GM12878 (cell line): Measurements from ENCODE around the gene INO80E. TPM values are rescaled to one million over a fixed set of nuclear protein-coding genes. Genes with fewer than 3 reads are reported as not detected.

Experiments
- ATAC-seq: fragments of 200-7000 bp; cut with Tn5 transposase; 3 replicates; pipeline ENCODE4 v1.9.1; 2020; ENCODE audit warnings: mild to moderate bottlenecking, moderate library complexity
- BruUV-seq: library from RNA; stranded (reverse); fragments of 400-500 nt; replicated peaks from 2 replicates; lab custom pipeline; 2021; lab: Mats Ljungman, UMichigan
- CTCF ChIA-PET: fragments of 300-600 bp; sonication (Branson Sonifier 250); formaldehyde crosslinking; extraction: SDS; loops from one replicate; lab custom pipeline; 2021; ENCODE audit warnings: inconsistent platforms; lab: Yijun Ruan, JAX
- POLR2A ChIA-PET: fragments of 350-600 bp; formaldehyde crosslinking; extraction: SDS; loops from one replicate; lab custom pipeline; 2021; ENCODE audit warnings: inconsistent platforms; lab: Charles Lee
- RAD21 ChIA-PET: fragments of 300-600 bp; sonication (Branson Sonifier 250); formaldehyde crosslinking; loops from one replicate; lab custom pipeline; 2023; ENCODE audit warnings: antibody characterized with exemption; ENCODE audit not compliant: unreplicated experiment; lab: Charles Lee
- SMC1A ChIA-PET: fragments of 300-600 bp; sonication (Branson Sonifier 250); formaldehyde crosslinking; loops from one replicate; lab custom pipeline; 2023; ENCODE audit not compliant: unreplicated experiment, uncharacterized antibody; lab: Charles Lee
- DNase-seq: peaks from one replicate; pipeline ENCODE4 v3.0.0-alpha.2; 2011; ENCODE audit warnings: low read depth, low spot score
- FAIRE-seq: peaks from 3 replicates; lab custom pipeline; 2011; peaks lifted over from hg19 to GRCh38; lab: Jason Lieb, UNC
- H2AFZ ChIP-seq: 2 replicates; pipeline ENCODE4 v1.6.0; 2011; ENCODE audit warnings: low read depth, low read length, control low read depth; ENCODE audit not compliant: control insufficient read depth
- H3K27ac ChIP-seq: 2 replicates; pipeline ENCODE4 v1.5.1; 2011; ENCODE audit warnings: control low read depth; ENCODE audit not compliant: control insufficient read depth, insufficient read depth
- H3K27me3 ChIP-seq, 2 experiments: replicated peaks in 1 of 2; 2 replicates each; pipeline versions ENCODE4 v1.6.0 to v1.6.1; 2011; ENCODE audit warnings: low read length in 1 of 2; ENCODE audit not compliant: control insufficient read depth in 2 of 2, insufficient read depth in 2 of 2
- H3K36me3 ChIP-seq, 2 experiments: 2 replicates each; pipeline ENCODE4 v1.5.1; 2011; ENCODE audit warnings: low read length in 1 of 2; ENCODE audit not compliant: control insufficient read depth in 2 of 2, insufficient read depth in 2 of 2
- H3K4me1 ChIP-seq: 2 replicates; pipeline ENCODE4 v1.6.1; 2011; ENCODE audit warnings: mild to moderate bottlenecking, low read length, moderate library complexity, mixed read lengths; ENCODE audit not compliant: control insufficient read depth, insufficient read depth
- H3K4me2 ChIP-seq: 2 replicates; pipeline ENCODE4 v1.6.0; 2011; ENCODE audit warnings: control low read depth; ENCODE audit not compliant: control insufficient read depth, insufficient read depth
- H3K4me3 ChIP-seq: fragments of 200-600 bp; sonication (generic); 2 replicates; pipeline ENCODE4 v1.5.1; 2016
- H3K79me2 ChIP-seq: 2 replicates; pipeline ENCODE4 v1.6.0; 2011; ENCODE audit warnings: low read length; ENCODE audit not compliant: control insufficient read depth, insufficient read depth
- H3K9ac ChIP-seq: 2 replicates; pipeline ENCODE4 v1.8.0; 2011; ENCODE audit warnings: low read length, control low read depth, mixed read lengths; ENCODE audit not compliant: control insufficient read depth, insufficient read depth
- H3K9me3 ChIP-seq: replicated peaks from 3 replicates; pipeline ENCODE4 v1.5.1; 2011; ENCODE audit warnings: mild to moderate bottlenecking, low read length; ENCODE audit not compliant: control insufficient read depth, insufficient read depth
- H4K20me1 ChIP-seq: 2 replicates; pipeline ENCODE4 v1.6.0; 2011; ENCODE audit not compliant: control insufficient read depth, insufficient read depth
- EP300 ChIP-seq, 2 experiments: fragments of 150-350 bp in 1 of 2; IDR thresholded peaks; 2 replicates each; pipeline ENCODE4 v1.6.1; 2011 to 2012; ENCODE audit warnings: low read depth in 2 of 2, low read length in 2 of 2, borderline replicate concordance in 1 of 2, improper control_type of control experiment in 1 of 2, inconsistent platforms in 1 of 2; ENCODE audit not compliant: control insufficient read depth in 1 of 2
- NFXL1 ChIP-seq: fragments of 450-650 bp; IDR thresholded peaks from 2 replicates; pipeline ENCODE4 v1.6.1; 2017; ENCODE audit warnings: antibody characterized with exemption, mild to moderate bottlenecking, borderline replicate concordance
- NR2C2 ChIP-seq: IDR thresholded peaks from 2 replicates; pipeline ENCODE4 v1.6.1; 2011; ENCODE audit warnings: borderline replicate concordance, low read depth; ENCODE audit not compliant: control insufficient read depth, insufficient read length
- WGBS: methylation state at CpG from one replicate; pipeline ENCODE4 v1.1.6; 2016; ENCODE audit warnings: low lambda C conversion rate; ENCODE audit not compliant: insufficient replicate concordance, insufficient coverage; ENCODE audit errors: missing lambda C conversion rate; 5-methylcytosine and 5-hydroxymethylcytosine counted together
- in situ Hi-C: fragments of 300-500 bp; cut with MboI; formaldehyde crosslinking; loops from 9 replicates; pipeline ENCODE4 v1.14.3; 2018; ENCODE audit warnings: mixed read lengths
- intact Hi-C: fragments of 100-400 bp; cut with micrococcal nuclease; formaldehyde crosslinking; loops from one replicate; pipeline ENCODE4 v1.14.2; 2022; ENCODE audit not compliant: unreplicated experiment
- polyA plus RNA-seq, 11 experiments: library from polyadenylated mRNA; depleted of rRNA in 4 of 11; unstranded in 6 of 11; stranded (reverse) in 5 of 11; fragments of >200 nt; fragmentation: Nextera tagmentation in 4 of 11; fragmentation: Illumina TruSeq in 1 of 11; extraction: Ambion mirVana in 4 of 11; extraction: Trizol in 1 of 11; gene quantifications; 1 replicate in 1 of 11; 2 replicates in 10 of 11; pipeline versions ENCODE4 v1.2.1 to v1.2.3, GENCODE V29; 2011 to 2016; ENCODE audit warnings: inconsistent platforms in 2 of 11, missing spikeins in 2 of 11, low read depth in 1 of 11
- total RNA-seq, 4 experiments: library from RNA; depleted of rRNA in 3 of 4; stranded (reverse); fragments of >200 nt in 3 of 4; fragmentation: Illumina TruSeq in 1 of 4; extraction: Trizol in 1 of 4; gene quantifications; 2 replicates each; pipeline versions ENCODE4 v1.2.1 to v1.2.3, GENCODE V29; 2013 to 2021
- TF ChIP-seq, protein P1 (sequence below): IDR thresholded peaks from 2 replicates; pipeline ENCODE4 v1.6.1; 2012; ENCODE audit warnings: low read depth, low read length, improper control_type of control experiment
- TF ChIP-seq, protein P2 (sequence below): fragments of 450-650 bp; IDR thresholded peaks from 2 replicates; pipeline ENCODE4 v1.6.1; 2017; ENCODE audit warnings: borderline replicate concordance
- TF ChIP-seq, protein P3 (sequence below): fragments of 450-650 bp; formaldehyde crosslinking; IDR thresholded peaks from 2 replicates; pipeline ENCODE4 v1.5.0; 2022; ENCODE audit warnings: mild to moderate bottlenecking, missing genetic modification characterization

The INO80E gene
- total and polyA plus RNA-seq, 10 of the 15 experiments (the other 5 are each of a cell fraction or from before 2014, with no cell fraction given) = 0.39 to 74.0 (median 33.0) TPM

DNA sequence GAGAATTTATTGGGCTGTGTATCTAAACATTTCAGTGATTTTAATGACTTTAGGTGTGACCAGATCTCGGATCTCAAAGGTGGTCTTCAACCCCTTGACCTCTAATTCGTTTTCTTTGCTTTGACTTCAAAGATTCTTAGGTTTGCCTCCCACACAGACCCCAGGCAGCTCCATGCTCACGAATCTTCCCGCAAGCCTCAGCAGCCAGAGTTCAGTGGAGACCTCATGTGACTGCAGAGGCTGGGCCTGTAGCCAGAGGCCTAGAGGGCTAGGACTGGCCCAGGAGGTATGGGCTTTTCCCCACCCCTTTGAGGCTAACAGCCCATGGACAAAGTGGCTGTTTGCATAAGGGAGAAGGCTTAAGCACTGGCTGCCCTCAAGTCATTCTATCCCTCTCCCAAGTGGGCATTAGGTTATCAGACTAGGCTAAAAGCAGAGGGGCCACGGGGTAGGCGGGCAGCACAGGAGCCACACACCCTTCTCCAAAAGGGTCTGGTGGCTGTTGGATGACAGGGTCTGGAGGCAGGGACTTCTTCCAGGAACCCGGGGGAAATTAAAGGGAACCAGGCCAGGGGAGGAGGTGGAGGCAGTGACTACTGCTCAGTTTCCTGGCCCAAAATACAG, 3.6 kb upstream of the INO80E start (continued):
- TF ChIP-seq, protein P1, sequence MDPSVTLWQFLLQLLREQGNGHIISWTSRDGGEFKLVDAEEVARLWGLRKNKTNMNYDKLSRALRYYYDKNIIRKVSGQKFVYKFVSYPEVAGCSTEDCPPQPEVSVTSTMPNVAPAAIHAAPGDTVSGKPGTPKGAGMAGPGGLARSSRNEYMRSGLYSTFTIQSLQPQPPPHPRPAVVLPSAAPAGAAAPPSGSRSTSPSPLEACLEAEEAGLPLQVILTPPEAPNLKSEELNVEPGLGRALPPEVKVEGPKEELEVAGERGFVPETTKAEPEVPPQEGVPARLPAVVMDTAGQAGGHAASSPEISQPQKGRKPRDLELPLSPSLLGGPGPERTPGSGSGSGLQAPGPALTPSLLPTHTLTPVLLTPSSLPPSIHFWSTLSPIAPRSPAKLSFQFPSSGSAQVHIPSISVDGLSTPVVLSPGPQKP = no peak
- no peak for TF ChIP-seq EP300 (IDR thresholded peaks at IDR 0.05; ENCODE audit: borderline replicate concordance in 1 of 2, control insufficient read depth in 1 of 2, low read depth in 2 of 2, low read length in 2 of 2)
- TF ChIP-seq, all 136 proteins: peak for 0

DNA sequence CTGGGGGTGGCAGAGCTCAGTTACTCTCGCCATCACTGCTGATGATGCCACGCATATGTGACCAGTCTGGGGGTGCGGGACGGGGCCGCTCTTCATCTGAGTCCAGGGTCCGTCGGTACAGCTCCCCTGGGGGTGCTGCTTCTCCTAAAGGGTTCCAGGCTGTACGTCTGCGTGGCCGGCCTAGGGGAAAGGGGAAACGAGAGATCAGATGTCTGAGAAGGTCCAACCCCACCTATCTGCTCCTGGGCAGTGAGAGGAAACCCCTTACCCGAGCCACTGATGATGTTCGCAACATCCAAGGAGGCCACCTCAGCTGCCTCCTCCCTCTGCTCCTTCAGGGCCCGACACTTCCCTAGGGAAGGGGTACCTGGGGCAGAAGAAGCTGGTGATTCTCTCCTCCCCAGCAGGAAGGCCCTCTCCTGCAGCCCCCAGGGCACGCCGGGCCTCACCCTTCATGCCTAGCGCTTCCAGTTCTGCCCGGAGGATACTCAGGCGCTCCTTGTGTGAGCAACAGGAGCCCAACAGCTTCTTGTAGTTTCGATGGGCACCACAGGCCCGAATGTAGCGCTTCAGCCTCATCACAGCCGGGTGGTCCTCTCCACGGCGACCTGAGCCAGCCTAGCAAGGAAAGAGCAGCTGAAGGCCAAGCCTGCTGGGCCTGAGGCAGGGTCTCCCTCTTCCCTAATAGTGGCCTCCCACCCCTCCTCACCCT, 2.7 kb upstream of the INO80E start:
- POLR2A ChIA-PET = interaction anchor here (0.5 to 2.1 kb wide), 5 partner anchors 18 to 68 kb away, joined by 3 to 9 read pairs (median 3); partner anchors contain the start of gene TAOK2
- intact Hi-C loops = no loop called here

More for the DNA sequence above, 2.7 kb upstream of the INO80E start:
- Histone ChIP-seq H3K9ac (no peak overlapping the region), H3K4me3 (no peak overlapping the region), H3K4me1 (peaks cover 9% of the 10 kb centered on the region)
- no TSS peak for BruUV-seq
- FAIRE-seq = no peak
- TF ChIP-seq NR2C2 (no peak), NFXL1 (no peak)
- TF ChIP-seq, protein P2, sequence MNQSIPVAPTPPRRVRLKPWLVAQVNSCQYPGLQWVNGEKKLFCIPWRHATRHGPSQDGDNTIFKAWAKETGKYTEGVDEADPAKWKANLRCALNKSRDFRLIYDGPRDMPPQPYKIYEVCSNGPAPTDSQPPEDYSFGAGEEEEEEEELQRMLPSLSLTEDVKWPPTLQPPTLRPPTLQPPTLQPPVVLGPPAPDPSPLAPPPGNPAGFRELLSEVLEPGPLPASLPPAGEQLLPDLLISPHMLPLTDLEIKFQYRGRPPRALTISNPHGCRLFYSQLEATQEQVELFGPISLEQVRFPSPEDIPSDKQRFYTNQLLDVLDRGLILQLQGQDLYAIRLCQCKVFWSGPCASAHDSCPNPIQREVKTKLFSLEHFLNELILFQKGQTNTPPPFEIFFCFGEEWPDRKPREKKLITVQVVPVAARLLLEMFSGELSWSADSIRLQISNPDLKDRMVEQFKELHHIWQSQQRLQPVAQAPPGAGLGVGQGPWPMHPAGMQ = no peak
- TF ChIP-seq, protein P3, sequence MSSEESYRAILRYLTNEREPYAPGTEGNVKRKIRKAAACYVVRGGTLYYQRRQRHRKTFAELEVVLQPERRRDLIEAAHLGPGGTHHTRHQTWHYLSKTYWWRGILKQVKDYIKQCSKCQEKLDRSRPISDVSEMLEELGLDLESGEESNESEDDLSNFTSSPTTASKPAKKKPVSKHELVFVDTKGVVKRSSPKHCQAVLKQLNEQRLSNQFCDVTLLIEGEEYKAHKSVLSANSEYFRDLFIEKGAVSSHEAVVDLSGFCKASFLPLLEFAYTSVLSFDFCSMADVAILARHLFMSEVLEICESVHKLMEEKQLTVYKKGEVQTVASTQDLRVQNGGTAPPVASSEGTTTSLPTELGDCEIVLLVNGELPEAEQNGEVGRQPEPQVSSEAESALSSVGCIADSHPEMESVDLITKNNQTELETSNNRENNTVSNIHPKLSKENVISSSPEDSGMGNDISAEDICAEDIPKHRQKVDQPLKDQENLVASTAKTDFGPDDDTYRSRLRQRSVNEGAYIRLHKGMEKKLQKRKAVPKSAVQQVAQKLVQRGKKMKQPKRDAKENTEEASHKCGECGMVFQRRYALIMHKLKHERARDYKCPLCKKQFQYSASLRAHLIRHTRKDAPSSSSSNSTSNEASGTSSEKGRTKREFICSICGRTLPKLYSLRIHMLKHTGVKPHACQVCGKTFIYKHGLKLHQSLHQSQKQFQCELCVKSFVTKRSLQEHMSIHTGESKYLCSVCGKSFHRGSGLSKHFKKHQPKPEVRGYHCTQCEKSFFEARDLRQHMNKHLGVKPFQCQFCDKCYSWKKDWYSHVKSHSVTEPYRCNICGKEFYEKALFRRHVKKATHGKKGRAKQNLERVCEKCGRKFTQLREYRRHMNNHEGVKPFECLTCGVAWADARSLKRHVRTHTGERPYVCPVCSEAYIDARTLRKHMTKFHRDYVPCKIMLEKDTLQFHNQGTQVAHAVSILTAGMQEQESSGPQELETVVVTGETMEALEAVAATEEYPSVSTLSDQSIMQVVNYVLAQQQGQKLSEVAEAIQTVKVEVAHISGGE (CRISPR knock-in tag) = no peak
- TF ChIP-seq, all 136 proteins: peak for 0
- Histone ChIP-seq H2AFZ (no peak overlapping the region), H3K36me3 (peaks cover 5 to 21% of the 10 kb centered on the region in 2 experiments), H3K27ac (no peak overlapping the region), H3K79me2 (peaks cover 19% of the 10 kb centered on the region), H3K27me3 (no peaks in the 10 kb centered on the region), H3K9me3 (no peaks in the 10 kb centered on the region), H3K4me2 (no peak overlapping the region), H4K20me1 (no peaks in the 10 kb centered on the region)
- in situ Hi-C loops = no loop called here
- WGBS = 86% methylated on average over 25 of the region's 25 CpGs
- RAD21 ChIA-PET = interaction anchor here (0.7 to 0.8 kb wide), 2 partner anchors 8 to 21 kb away, joined by 3 read pairs; no protein-coding TSS in a partner anchor
- ATAC-seq (no peak), DNase-seq (no peak)
- CTCF ChIA-PET = interaction anchor here (0.9 to 1.7 kb wide), 2 partner anchors 18 to 76 kb away, joined by 3 to 4 read pairs; no protein-coding TSS in a partner anchor
- SMC1A ChIA-PET = interaction anchor here (0.7 to 1.9 kb wide), 3 partner anchors 18 to 62 kb away, joined by 3 to 9 read pairs (median 4); partner anchors contain the start of gene TAOK2
